Adrenal gland (tissue), 19 donors: ENCODE data around the gene KRTAP21-1. TPM values are rescaled to one million over a fixed set of nuclear protein-coding genes. Genes with fewer than 3 reads are reported as not detected.
"Not testable (repeated sequence)": the region's sequence is repeated elsewhere in the genome, so short reads cannot be mapped to it uniquely, and the experiment has no call there.

Source experiments
- DNase-seq, 7 donors: peaks; one replicate each; pipeline ENCODE4 v3.0.0-alpha.2; 2019 to 2020
- H3K27ac ChIP-seq, 5 donors: fragments of 200-600 bp; sonication (generic) in 4 of 5; 1 replicate in 3 of 5; 2 replicates in 2 of 5; pipeline versions ENCODE4 v1.5.1 to v1.8.0; 2016 to 2020; ENCODE audit warnings: mild to moderate bottlenecking in 1 of 5
- H3K27me3 ChIP-seq: fragments of 200-600 bp; 2 replicates; pipeline ENCODE4 v1.8.0; 2021
- H3K36me3 ChIP-seq, 2 donors: fragments of 200-600 bp; replicated peaks in 1 of 2; 1 replicate in 1 of 2; 2 replicates in 1 of 2; pipeline versions ENCODE4 v1.5.1 to v1.8.0; 2018 to 2022
- H3K4me1 ChIP-seq, 2 donors: fragments of 200-600 bp; replicated peaks in 1 of 2; 1 replicate in 1 of 2; 2 replicates in 1 of 2; pipeline versions ENCODE4 v1.5.1 to v1.8.0; 2018 to 2021
- H3K4me3 ChIP-seq, 4 donors: fragments of 200-600 bp; sonication (generic) in 3 of 4; one replicate each; pipeline ENCODE4 v1.5.1; 2016 to 2018
- H3K9me3 ChIP-seq, 3 donors: fragments of 200-600 bp; sonication (generic) in 1 of 3; replicated peaks in 1 of 3; 1 replicate in 2 of 3; 2 replicates in 1 of 3; pipeline versions ENCODE4 v1.5.1 to v1.8.0; 2016 to 2021
- CTCF ChIP-seq, 6 experiments: fragments of 450-650 bp in 4 of 6; fragments of 200-600 bp in 2 of 6; sonication (generic) in 1 of 6; IDR thresholded peaks; 1 replicate in 5 of 6; 2 replicates in 1 of 6; pipeline versions ENCODE4 v1.5.1 to v1.8.0; 2016 to 2021; ENCODE audit warnings: antibody characterized with exemption in 6 of 6, mild to moderate bottlenecking in 2 of 6, moderate library complexity in 1 of 6
- POLR2A ChIP-seq, 2 donors: fragments of 450-650 bp; IDR thresholded peaks; one replicate each; pipeline ENCODE4 v1.6.1; 2017; ENCODE audit warnings: antibody characterized with exemption in 2 of 2, mild to moderate bottlenecking in 2 of 2, moderate library complexity in 1 of 2
- WGBS, 4 donors: extraction: QIAGEN DNeasy Blood & Tissue Kit in 2 of 4; methylation state at CpG; one replicate each; pipeline versions ENCODE4 v1.1.5 to v1.1.7; 2013 to 2017; 5-methylcytosine and 5-hydroxymethylcytosine counted together
- intact Hi-C, 2 donors: fragments of 100-400 bp; cut with DNase I; formaldehyde crosslinking; loops; one replicate each; pipeline versions ENCODE4 v1.14.1 to v1.15.0; 2022 to 2023
- long read RNA-seq, 10 donors: library from polyadenylated mRNA in 3 of 10; unstranded in 2 of 10; stranded (forward) in 1 of 10; transcript quantifications; one replicate each; pipeline ENCODE4 v2.0.0 and lab custom pipeline, GENCODE V29; 2021 to 2026
- polyA plus RNA-seq, 3 donors: library from polyadenylated mRNA; stranded (reverse); fragments of 200-250 nt in 2 of 3; fragments of 350-450 nt in 1 of 3; fragmentation: Illumina TruSeq in 1 of 3; extraction: RNeasy Lipid Tissue Mini Kit (QIAGEN cat#74804) in 1 of 3; gene quantifications; one replicate each; pipeline ENCODE4 v1.2.3, GENCODE V29; 2013 to 2014
- total RNA-seq, 9 donors: library from RNA; depleted of rRNA in 4 of 9; stranded (reverse); fragments of >200 nt in 4 of 9; fragments of 120-200 nt in 1 of 9; fragmentation: NEBNext Ultra II Directional in 1 of 9; extraction: Animal tissue kit (Norgen Biotek cat#: 25700) in 1 of 9; gene quantifications; one replicate each; pipeline versions ENCODE4 v1.1.0 to v1.2.4, GENCODE V29; 2013 to 2023
- donor health status: healthy with polysubstance abuse.
- donor health status: Bipolar disorder and iron deficiency.
- donor health status: DM: yes; HTN: yes; CAD: no.
- donor health status: DM: no; HTN: no; CAD: no.
- donor health status: DM: no; HTN: no; CAD: no.
- donor health status: DM: yes; HTN: yes; CAD: no.

The KRTAP21-1 gene
- total RNA-seq (not detected), polyA plus RNA-seq (not detected)
- long read RNA-seq, donor 1 = 0 reads
- long read RNA-seq, donor 2 = 0 reads
- long read RNA-seq, donor 3 = 0 reads
- long read RNA-seq, donor 4 = 0 reads
- long read RNA-seq, donor 5 = 0 reads
- long read RNA-seq, donor 6 = 0 reads
- long read RNA-seq, donor 7 = 0 reads
- long read RNA-seq, donor 8 = 0 reads
- long read RNA-seq, donor 9 = 0 reads
- long read RNA-seq, donor 10 = 0 reads

- intact Hi-C loops, H3K4me3 ChIP-seq, H3K27me3 ChIP-seq, H3K4me1 ChIP-seq, H3K9me3 ChIP-seq, DNase-seq, H3K27ac ChIP-seq, H3K36me3 ChIP-seq: not testable (repeated sequence)
- 87 to 92% (median 89%) methylated on average over 2 of the region's 2 CpGs for WGBS, 4 donors
Observed at GRCh38 chr21:30755328-30755727, at the start of gene KRTAP21-1. Gene KRTAP21-1, minus strand, starts transcription at chr21:30755428. Its CDS starts 50 bp downstream, at chr21:30755378.

- no peaks in the 10 kb centered on the region for H3K9me3 ChIP-seq
- intact Hi-C loops = no loop called here
- H3K36me3 ChIP-seq = no peaks in the 10 kb centered on the region
- no peaks in the 10 kb centered on the region for H3K4me1 ChIP-seq
- no peak overlapping the region for H3K27ac ChIP-seq
- no peaks in the 10 kb centered on the region for H3K27me3 ChIP-seq
- 75 to 100% (median 84%) methylated on average over 1 of the region's 1 CpG for WGBS, 4 donors
- DNase-seq = no peak
- TF ChIP-seq CTCF (IDR thresholded peaks at IDR 0.05) (no peak), POLR2A (IDR thresholded peaks at IDR 0.05) (no peak)
- H3K4me3 ChIP-seq = no peak overlapping the region
Observed at GRCh38 chr21:30800605-30801004, 45.4 kb upstream of the KRTAP21-1 start.

DNA sequence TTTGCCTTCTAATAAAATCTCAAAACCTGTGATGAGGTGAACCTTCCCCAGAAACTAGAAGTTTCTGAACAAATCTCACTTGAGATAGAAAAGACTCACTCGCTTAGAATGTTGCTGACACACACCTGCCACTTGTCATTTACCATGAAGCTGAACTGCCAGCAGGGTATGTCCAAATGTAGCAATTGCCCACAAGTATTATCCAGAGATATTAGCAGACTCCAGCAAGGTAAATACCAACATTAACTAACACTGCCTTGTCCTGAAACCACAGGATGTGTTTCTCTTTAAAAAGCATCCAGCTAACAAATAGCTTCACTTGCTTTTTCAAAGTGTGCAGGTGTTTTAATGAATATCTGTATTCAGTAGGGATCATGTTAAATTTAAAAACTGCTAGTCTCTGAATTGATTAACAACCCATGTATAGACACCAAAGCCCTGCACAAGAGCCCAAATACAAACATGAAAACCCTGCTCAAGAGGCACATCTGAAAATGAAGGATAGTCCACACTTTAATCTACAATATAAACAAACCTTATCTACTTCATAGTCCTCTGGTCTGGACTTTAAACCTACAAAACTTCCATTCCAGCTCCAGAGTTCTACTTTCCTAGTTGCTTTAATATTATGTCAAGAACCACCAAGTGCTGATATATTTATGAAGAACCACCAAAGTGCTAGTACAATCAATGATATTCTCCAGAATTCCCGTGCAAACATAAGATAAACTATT is 38.5 kb upstream of the KRTAP21-1 start:
- Histone ChIP-seq H3K9me3 (no peaks in the 10 kb centered on the region), H3K4me1 (no peaks in the 10 kb centered on the region), H3K4me3 (no peak overlapping the region), H3K36me3 (no peaks in the 10 kb centered on the region), H3K27me3 (no peaks in the 10 kb centered on the region), H3K27ac (no peak overlapping the region)
- intact Hi-C loops = no loop called here
- WGBS, 4 donors = 59 to 71% (median 63%) methylated on average over 2 of the region's 2 CpGs
- no peak for TF ChIP-seq POLR2A (IDR thresholded peaks at IDR 0.05)
- no peak for TF ChIP-seq CTCF (IDR thresholded peaks at IDR 0.05)
- no peak for DNase-seq

GRCh38 chr21:30779249-30779648 is 24.0 kb upstream of the KRTAP21-1 start:
- Histone ChIP-seq H3K4me1 (no peaks in the 10 kb centered on the region), H3K9me3 (no peaks in the 10 kb centered on the region), H3K27ac (no peak overlapping the region), H3K27me3 (no peaks in the 10 kb centered on the region), H3K4me3 (no peak overlapping the region), H3K36me3 (no peaks in the 10 kb centered on the region)
- DNase-seq = no peak
- intact Hi-C loops = no loop called here
- no peak for TF ChIP-seq CTCF (IDR thresholded peaks at IDR 0.05)
- no peak for TF ChIP-seq POLR2A (IDR thresholded peaks at IDR 0.05)
- 85 to 97% (median 91%) methylated on average over 1 of the region's 1 CpG for WGBS, 4 donors
